Epidermal melanocyte (primary cell): ENCODE results near the gene TRMT1.

Experiments used
- DNase-seq: peaks from one replicate; pipeline ENCODE4 v3.0.0; 2011; ENCODE audit warnings: low spot score; ENCODE audit not compliant: insufficient read length

TRMT1 gene

DNA sequence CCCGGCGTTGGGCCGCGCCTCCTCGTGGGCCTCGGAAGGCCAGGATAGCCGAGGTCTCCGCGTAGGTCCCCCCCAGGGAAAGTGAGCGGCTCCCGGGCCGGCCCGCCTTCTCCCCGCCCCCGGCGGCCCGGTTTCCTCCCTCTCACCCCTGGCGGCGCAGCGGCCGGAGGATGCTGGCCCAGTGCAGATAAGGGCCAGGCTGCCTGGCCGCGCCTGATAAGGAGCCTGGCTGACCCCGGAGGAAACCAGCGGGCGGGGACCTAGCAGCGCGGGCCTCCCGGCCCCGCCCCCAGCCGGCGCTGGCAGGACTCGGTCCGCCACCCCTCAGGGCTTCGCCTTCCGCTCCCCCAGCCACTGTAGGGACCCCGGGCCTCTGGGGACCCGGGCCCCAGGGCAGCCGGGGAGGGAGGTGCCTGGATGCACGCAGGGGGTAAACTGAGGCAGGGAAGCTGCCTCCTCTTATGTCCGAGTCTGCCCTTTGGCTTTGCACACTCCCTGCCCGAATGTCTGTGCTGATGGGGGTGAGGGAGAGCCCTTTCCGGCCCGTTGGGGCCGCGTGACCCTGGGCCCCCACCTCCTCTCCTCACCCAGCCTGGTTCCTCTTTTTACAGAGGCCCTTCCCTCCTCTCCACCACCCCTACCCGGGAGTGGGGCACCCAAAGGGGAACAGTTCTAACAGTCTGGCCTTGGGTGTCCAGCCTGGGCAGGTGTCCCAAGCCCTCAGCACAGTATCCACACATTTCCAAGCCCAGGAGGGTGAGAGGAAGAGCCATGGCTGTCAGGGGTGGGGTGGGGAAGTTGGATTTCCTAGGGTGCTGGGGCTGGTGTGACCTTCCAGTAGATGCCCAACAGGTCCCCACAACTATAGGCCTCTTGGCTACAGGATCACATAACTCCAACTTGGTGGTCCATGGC lies 13.6 kb downstream of the TRMT1 start, which contains the start of gene LYL1:
LYL1 (minus strand) TSS at position 193 of the 915 bp plus-strand sequence. CDS start 1,687 bp downstream, outside the sequence.
- DNase-seq, result peak; percentile 76

DNA sequence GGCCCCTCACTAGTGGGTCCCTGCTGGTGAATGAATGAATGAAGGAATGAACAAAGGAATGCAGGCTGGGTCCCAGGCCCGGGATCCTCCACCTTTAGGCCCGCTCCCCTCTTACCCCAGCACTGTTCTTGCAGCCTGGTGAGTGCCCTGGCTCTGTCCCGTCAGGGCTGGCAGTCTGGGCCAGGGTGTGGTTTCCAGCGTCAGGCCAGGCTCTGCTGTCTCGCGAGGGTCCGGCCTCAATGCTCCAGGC lies 14.2 kb downstream of the TRMT1 start:
- DNase-seq, result peak; percentile 75

DNA sequence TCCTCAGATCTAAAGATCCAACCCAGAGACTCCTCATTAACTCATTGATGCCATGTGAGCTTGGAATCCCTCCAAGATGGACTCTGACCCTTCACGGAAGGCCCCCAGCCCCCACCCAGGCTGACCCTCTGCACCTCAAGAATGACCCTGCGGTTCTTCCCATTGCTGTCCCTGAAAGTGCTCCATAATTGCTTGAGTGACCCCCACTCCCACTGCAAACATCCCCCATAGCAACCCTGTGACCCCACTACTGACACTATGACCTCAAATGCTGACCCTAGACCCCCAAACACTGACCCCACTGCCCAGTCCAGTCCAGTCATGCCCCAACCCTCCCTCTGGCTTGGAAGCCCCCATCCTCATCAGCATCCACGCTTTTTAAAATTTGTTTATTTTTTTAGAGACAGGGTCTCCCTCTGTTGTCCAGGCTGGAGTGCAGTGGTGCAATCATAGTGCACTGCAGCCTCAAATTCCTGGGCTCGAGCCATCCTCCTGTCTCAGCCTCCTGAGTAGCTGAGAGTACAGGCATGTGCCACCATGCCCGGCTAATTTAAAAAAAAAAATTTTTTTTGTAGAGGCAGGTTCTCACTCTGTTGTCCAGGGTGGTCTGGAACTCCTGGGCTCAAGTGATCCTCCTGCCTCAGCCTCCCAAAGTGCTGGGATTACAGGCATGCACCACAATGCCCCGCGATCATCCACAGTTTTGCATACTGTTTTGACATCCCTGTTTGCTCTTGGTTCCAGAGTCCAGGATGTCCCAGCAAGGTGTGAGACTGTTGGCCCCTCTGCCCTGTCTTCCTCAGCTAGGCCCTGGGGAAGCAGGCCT lies 14.7 kb downstream of the TRMT1 start:
- no peak for DNase-seq

- DNase-seq, result no peak
Measured at GRCh38 chr19:13100841-13101589, 15.5 kb downstream of the TRMT1 start.

DNA sequence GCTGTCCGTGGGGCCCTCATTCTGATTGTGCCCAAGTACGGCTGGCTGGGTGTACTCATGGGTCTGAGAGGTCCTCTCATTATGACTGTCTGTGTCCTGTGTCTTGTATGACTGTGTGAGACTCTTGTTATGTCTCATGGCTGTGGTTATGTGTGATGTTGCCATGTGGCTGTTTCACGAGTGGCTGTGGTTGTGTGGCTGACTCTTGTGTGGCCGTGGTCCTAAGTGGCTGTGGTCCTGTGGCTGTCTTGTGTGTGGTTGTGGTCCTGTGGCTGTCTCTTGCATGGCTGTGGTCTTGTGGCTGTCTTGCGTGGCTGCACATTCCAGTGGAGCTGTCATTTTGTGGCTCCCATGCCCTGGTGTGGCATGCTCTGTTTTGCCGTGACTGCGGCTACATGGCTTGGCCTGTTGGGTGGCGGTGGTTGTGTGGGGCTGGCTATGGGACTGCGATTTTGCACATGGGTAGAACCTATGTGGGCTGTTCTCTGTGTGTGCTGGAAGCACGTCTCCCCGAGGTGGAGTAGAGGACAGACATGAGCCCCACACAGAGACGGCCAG lies 16.4 kb downstream of the TRMT1 start:
- DNase-seq, result no peak

GRCh38 chr19:13099073-13099999 lies 17.2 kb downstream of the TRMT1 start:
- no peak for DNase-seq

- DNase-seq, result peak; percentile 89
Measured at GRCh38 chr19:13098277-13099072, 18.1 kb downstream of the TRMT1 start.

GRCh38 chr19:13097463-13098258 lies 18.9 kb downstream of the TRMT1 start:
- DNase-seq, result no peak

GRCh38 chr19:13097033-13097462 lies 19.5 kb downstream of the TRMT1 start:
- no peak for DNase-seq

DNA sequence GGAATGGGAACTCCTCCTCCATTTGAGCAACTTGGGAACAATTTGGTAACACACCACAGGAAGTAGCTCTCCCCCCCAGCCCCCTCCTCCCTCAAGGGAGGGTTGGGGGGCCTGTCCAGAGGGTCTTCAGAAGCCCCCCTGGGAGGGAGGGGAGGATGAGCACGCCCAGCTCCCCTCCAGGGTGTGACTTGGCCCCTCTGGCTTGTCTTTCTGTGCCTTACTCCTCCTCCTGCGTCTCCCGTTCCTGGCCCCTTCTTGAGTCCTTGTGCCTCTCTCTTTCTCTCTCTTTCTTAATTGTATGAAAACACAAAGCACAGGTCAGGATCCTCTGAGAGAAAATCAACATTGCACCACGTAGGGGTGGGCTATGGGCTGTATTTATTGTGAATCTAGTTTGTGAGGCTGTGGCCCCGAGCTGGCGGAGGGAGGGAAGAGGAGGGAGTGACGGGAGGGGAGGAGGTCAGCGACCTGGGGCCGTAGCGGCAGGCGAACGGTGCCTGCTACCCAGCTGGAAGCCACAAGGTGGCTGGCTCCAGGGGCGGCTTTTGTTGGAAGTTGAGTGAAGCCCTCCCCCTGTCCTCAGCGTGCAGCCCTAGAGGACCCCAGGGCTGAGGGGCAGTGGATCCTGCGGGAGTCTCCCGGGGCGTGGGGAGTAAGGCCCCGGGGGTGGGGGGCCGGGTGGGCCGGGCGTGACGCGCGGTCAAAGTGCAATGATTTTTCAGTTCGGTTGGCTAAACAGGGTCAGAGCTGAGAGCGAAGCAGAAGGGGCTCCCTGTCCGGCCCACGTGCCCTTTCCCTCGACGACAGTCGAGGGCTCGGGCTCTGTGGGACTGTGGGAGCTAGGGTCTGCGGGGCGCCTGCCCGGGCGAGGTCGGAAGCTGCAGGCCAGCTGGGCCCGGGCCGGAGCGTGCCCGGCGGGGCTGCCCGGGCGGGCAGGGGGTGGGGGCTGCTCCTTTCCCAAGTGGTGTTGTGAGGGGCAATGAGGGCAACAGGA lies 20.3 kb downstream of the TRMT1 start:
- DNase-seq, result no peak

DNA sequence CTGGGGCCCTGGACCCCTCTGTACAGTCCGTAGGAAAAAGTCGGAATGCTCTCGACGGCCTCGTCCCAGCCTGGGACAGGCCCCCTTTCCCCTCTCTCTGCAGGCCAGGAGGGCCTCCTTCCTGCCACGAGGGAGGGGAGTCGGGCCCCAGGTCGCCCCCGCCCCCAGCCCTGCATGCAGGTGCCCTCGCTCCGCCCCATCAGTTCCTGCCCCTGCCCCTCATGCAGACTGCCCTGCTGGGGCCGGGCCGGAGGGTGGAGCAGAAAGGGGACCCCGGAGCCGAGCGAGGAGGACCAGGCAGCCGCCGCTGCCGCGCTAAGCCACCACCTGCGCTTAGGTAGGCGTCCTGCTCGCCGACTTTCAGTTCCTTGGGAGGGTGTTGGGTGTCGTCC lies 21.2 kb downstream of the TRMT1 start:
- DNase-seq, result no peak

- DNase-seq, result no peak
Measured at GRCh38 chr19:13094771-13095392, 21.7 kb downstream of the TRMT1 start.

GRCh38 chr19:13094106-13094504 lies 22.4 kb downstream of the TRMT1 start:
- DNase-seq, result no peak

GRCh38 chr19:13093407-13094105 lies 23.0 kb downstream of the TRMT1 start:
- peak; percentile 99 for DNase-seq

DNA sequence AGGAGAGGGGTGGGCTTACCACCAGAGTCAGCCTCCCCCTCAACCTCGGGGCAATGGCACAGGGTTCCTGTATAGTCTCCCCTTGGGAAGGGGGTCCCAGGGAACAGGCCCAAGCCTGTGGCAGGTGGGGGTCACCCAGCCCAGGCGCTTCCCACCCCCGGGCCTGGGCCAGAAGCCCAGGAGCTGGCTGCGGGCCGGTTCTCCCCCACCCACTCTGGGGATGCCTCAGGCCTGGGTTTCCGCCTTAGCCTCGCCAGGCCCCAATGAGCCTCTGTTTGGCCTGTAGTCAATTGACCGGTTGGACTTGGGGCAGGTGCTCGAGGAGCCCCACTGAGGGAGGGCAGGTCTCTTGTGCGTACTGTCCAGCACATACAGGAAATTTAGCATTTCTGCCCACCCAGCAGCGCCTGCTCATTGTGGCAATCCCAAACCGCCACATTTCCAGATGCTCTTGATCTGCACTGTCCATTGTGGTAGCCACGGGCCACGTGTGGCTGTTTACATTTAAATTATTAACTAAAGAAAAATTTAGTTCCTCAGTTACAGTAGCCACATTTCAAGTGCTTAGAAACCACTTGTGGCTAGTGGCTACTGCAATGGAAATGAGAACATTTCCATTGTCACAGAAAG lies 23.8 kb downstream of the TRMT1 start:
- no peak for DNase-seq

GRCh38 chr19:13092158-13092543 lies 24.4 kb downstream of the TRMT1 start:
- no peak for DNase-seq
